OCI-LY1 (cell line): Measurements from ENCODE around the gene MAP2K2.

Experiments used
- H2AFZ ChIP-seq: fragments of 200-600 bp; sonication (generic), shearing (Covaris generic); 2 replicates; pipeline ENCODE4 v1.6.0; 2014; ENCODE audit warnings: antibody characterized with exemption, mild to moderate bottlenecking, low read length
- H3F3A ChIP-seq: fragments of 200-600 bp; sonication (generic), shearing (Covaris generic); 2 replicates; pipeline ENCODE4 v1.6.0; 2014; ENCODE audit warnings: mild to moderate bottlenecking, antibody characterized with exemption, low read length, moderate library complexity; ENCODE audit not compliant: insufficient read depth
- H3K27ac ChIP-seq: fragments of 200-600 bp; sonication (generic); 2 replicates; pipeline ENCODE4 v1.5.1; 2014; ENCODE audit warnings: low read length, mixed run types, mild to moderate bottlenecking, low read depth; ENCODE audit not compliant: poor library complexity, severe bottlenecking
- H3K27me3 ChIP-seq: fragments of 200-600 bp; sonication (generic); 2 replicates; pipeline ENCODE4 v1.6.0; 2014; ENCODE audit warnings: antibody characterized with exemption, mild to moderate bottlenecking, low read length, moderate library complexity; ENCODE audit not compliant: insufficient read depth
- H3K36me3 ChIP-seq: fragments of 200-600 bp; sonication (generic); 2 replicates; pipeline ENCODE4 v1.6.1; 2014; ENCODE audit warnings: mild to moderate bottlenecking, antibody characterized with exemption, low read length, moderate library complexity, mixed read lengths; ENCODE audit not compliant: insufficient read depth
- H3K4me1 ChIP-seq: fragments of 200-600 bp; sonication (generic); 2 replicates; pipeline ENCODE4 v1.5.1; 2014; ENCODE audit warnings: mild to moderate bottlenecking, low read length, moderate library complexity; ENCODE audit not compliant: insufficient read depth, severe bottlenecking
- H3K4me2 ChIP-seq: fragments of 200-600 bp; sonication (generic), shearing (Covaris generic); 2 replicates; pipeline ENCODE4 v1.6.1; 2014; ENCODE audit warnings: low read length
- H3K4me3 ChIP-seq: fragments of 200-600 bp; sonication (generic); 2 replicates; pipeline ENCODE4 v1.5.1; 2014; ENCODE audit warnings: low read length, low read depth, mild to moderate bottlenecking, mixed read lengths; ENCODE audit not compliant: poor library complexity, severe bottlenecking
- H3K79me2 ChIP-seq: fragments of 200-600 bp; shearing (Covaris generic); 2 replicates; pipeline ENCODE4 v1.6.1; 2016; ENCODE audit warnings: mixed run types, low read length, mixed read lengths; ENCODE audit not compliant: insufficient read depth
- H3K9ac ChIP-seq: fragments of 200-600 bp; sonication (generic), shearing (Covaris generic); 2 replicates; pipeline ENCODE4 v1.6.1; 2014; ENCODE audit warnings: mild to moderate bottlenecking, low read length, mixed read lengths
- H3K9me2 ChIP-seq: fragments of 200-600 bp; sonication (generic), shearing (Covaris generic); 2 replicates; pipeline ENCODE4 v1.6.1; 2014; ENCODE audit warnings: low read depth, mild to moderate bottlenecking, low read length, mixed read lengths
- H3K9me3 ChIP-seq: fragments of 200-600 bp; shearing (Covaris generic); 2 replicates; pipeline ENCODE4 v1.6.1; 2014; ENCODE audit warnings: low read length, mixed read lengths
- H4K20me1 ChIP-seq: fragments of 200-600 bp; sonication (generic), shearing (Covaris generic); 2 replicates; pipeline ENCODE4 v1.6.0; 2016; ENCODE audit warnings: mild to moderate bottlenecking, low read length; ENCODE audit not compliant: insufficient read depth
- CTCF ChIP-seq: fragments of 200-600 bp; sonication (generic), shearing (Covaris generic); IDR thresholded peaks from 2 replicates; pipeline ENCODE4 v1.5.1; 2017; ENCODE audit warnings: mild to moderate bottlenecking, antibody characterized with exemption, low read length, moderate library complexity, mixed read lengths
- EZH2 ChIP-seq: fragments of 200-600 bp; sonication (generic), shearing (Covaris generic); IDR thresholded peaks from 2 replicates; pipeline ENCODE4 v1.8.0; 2017; ENCODE audit warnings: borderline replicate concordance, mixed run types, mild to moderate bottlenecking, antibody characterized with exemption, low read length, moderate library complexity, mixed read lengths

MAP2K2 gene

GRCh38 chr19:4086411-4086867 lies 37.5 kb downstream of the MAP2K2 start:
- Histone ChIP-seq H3K4me1 (peaks cover 20% of the 10 kb centered on the region), H4K20me1 (no peaks in the 10 kb centered on the region), H3K9me2 (no peaks in the 10 kb centered on the region), H3K27ac (peak overlapping the region; percentile 14), H3K36me3 (peaks cover 11% of the 10 kb centered on the region; the same call in 1 of the 2 replicates), H3K9me3 (no peaks in the 10 kb centered on the region), H3F3A (no peaks in the 10 kb centered on the region), H2AFZ (no peak overlapping the region), H3K79me2 (no peaks in the 10 kb centered on the region), H3K4me3 (no peak overlapping the region), H3K9ac (no peak overlapping the region), H3K4me2 (no peak overlapping the region), H3K27me3 (no peaks in the 10 kb centered on the region)
- TF ChIP-seq EZH2 (no peak), CTCF (no peak)

- H3K4me1 ChIP-seq = peaks cover 24% of the 10 kb centered on the region
- H3K9me3 ChIP-seq = no peaks in the 10 kb centered on the region
- H3K36me3 ChIP-seq = no peaks in the 10 kb centered on the region
- no peaks in the 10 kb centered on the region for H3F3A ChIP-seq
- TF ChIP-seq EZH2 (no peak), CTCF (no peak)
- no peak overlapping the region for H3K4me2 ChIP-seq
- no peak overlapping the region for H2AFZ ChIP-seq
- no peaks in the 10 kb centered on the region for H3K79me2 ChIP-seq
- no peak overlapping the region for H3K27ac ChIP-seq
- no peaks in the 10 kb centered on the region for H3K27me3 ChIP-seq
- H3K9ac ChIP-seq = no peak overlapping the region
- no peaks in the 10 kb centered on the region for H3K9me2 ChIP-seq
- H4K20me1 ChIP-seq = no peaks in the 10 kb centered on the region
- H3K4me3 ChIP-seq = no peak overlapping the region
Observed at GRCh38 chr19:4084547-4084877, 39.4 kb downstream of the MAP2K2 start.

- H3K27me3 ChIP-seq = no peaks in the 10 kb centered on the region
- no peak overlapping the region for H3K27ac ChIP-seq
- no peaks in the 10 kb centered on the region for H3K9me3 ChIP-seq
- H3K4me1 ChIP-seq = peaks cover 24% of the 10 kb centered on the region
- no peaks in the 10 kb centered on the region for H3K36me3 ChIP-seq
- H2AFZ ChIP-seq = no peak overlapping the region
- H3F3A ChIP-seq = no peaks in the 10 kb centered on the region
- H3K9me2 ChIP-seq = no peaks in the 10 kb centered on the region
- H3K9ac ChIP-seq = no peak overlapping the region; the same call in 1 of the 2 replicates
- no peaks in the 10 kb centered on the region for H3K79me2 ChIP-seq
- no peak for TF ChIP-seq EZH2
- TF ChIP-seq CTCF = no peak
- no peak overlapping the region for H3K4me2 ChIP-seq
- no peaks in the 10 kb centered on the region for H4K20me1 ChIP-seq
- no peak overlapping the region for H3K4me3 ChIP-seq
Observed at GRCh38 chr19:4083677-4084546, 40.0 kb downstream of the MAP2K2 start.
